SH-SY5Y (cell line): ENCODE data around the gene VPS52.

Source experiments
- GATA2 ChIP-seq: IDR thresholded peaks from 2 replicates; pipeline ENCODE4 v1.6.1; 2011; ENCODE audit warnings: mild to moderate bottlenecking, low read depth, low read length
- GATA3 ChIP-seq: IDR thresholded peaks from 2 replicates; pipeline ENCODE4 v1.6.1; 2011; ENCODE audit warnings: low read depth, mild to moderate bottlenecking, low read length, moderate library complexity

- TF ChIP-seq GATA2 (no peak), GATA3 (no peak)
Observed at GRCh38 chr6:33278392-33278741, 6.7 kb upstream of the VPS52 start.
